Neural cell (in vitro differentiated cells): Measurements from ENCODE around the gene ITPR2. TPM values are rescaled to one million over a fixed set of nuclear protein-coding genes. Genes with fewer than 3 reads are reported as not detected.
"Not testable (repeated sequence)": the region's sequence is repeated elsewhere in the genome, so short reads cannot be mapped to it uniquely, and the experiment has no call there.

Source experiments
- H2AFZ ChIP-seq: fragments of 200-600, 300-800 bp; sonication (generic), shearing (Covaris generic); 2 replicates; pipeline ENCODE4 v1.6.0; 2014; ENCODE audit warnings: low read depth, mild to moderate bottlenecking, antibody characterized with exemption, low read length, moderate library complexity
- H3F3A ChIP-seq: fragments of 200-600 bp; shearing (Covaris generic); 2 replicates; pipeline ENCODE4 v1.6.1; 2016; ENCODE audit warnings: mild to moderate bottlenecking, moderate library complexity, mixed read lengths, antibody characterized with exemption, low read length; ENCODE audit not compliant: insufficient read depth, poor library complexity, severe bottlenecking
- H3K27ac ChIP-seq: fragments of 200-600, 300-800 bp; sonication (generic), shearing (Covaris generic); 2 replicates; pipeline ENCODE4 v1.5.1; 2014; ENCODE audit warnings: mild to moderate bottlenecking, low read length, moderate library complexity
- H3K27me3 ChIP-seq: fragments of 300-800, 200-600 bp; sonication (generic), shearing (Covaris generic); 2 replicates; pipeline ENCODE4 v1.6.0; 2014; ENCODE audit warnings: mild to moderate bottlenecking, low read depth, low read length, moderate library complexity; ENCODE audit not compliant: insufficient read depth
- H3K36me3 ChIP-seq: fragments of 300-800, 200-600 bp; sonication (generic), shearing (Covaris generic); 2 replicates; pipeline ENCODE4 v1.5.1; 2014; ENCODE audit warnings: mild to moderate bottlenecking, antibody characterized with exemption, low read length, moderate library complexity; ENCODE audit not compliant: insufficient read depth
- H3K4me2 ChIP-seq: fragments of 300-800, 200-600 bp; sonication (generic), shearing (Covaris generic); 2 replicates; pipeline ENCODE4 v1.6.0; 2014; ENCODE audit warnings: mild to moderate bottlenecking, low read length
- H3K4me3 ChIP-seq: fragments of 300-800, 200-600 bp; sonication (generic), shearing (Covaris generic); 2 replicates; pipeline ENCODE4 v1.5.1; 2014; ENCODE audit warnings: mild to moderate bottlenecking, low read length, moderate library complexity
- H3K79me2 ChIP-seq: fragments of 200-600 bp; shearing (Covaris generic); replicated peaks from 2 replicates; pipeline ENCODE4 v1.6.0; 2014; ENCODE audit warnings: mild to moderate bottlenecking, low read length, moderate library complexity; ENCODE audit not compliant: insufficient read depth
- H3K9ac ChIP-seq: fragments of 300-800, 200-600 bp; sonication (generic), shearing (Covaris generic); 2 replicates; pipeline ENCODE4 v1.6.1; 2016; ENCODE audit warnings: mild to moderate bottlenecking, low read length, mixed read lengths
- H3K9me2 ChIP-seq: fragments of 200-600 bp; shearing (Covaris generic); 2 replicates; pipeline ENCODE4 v1.6.1; 2016; ENCODE audit warnings: mild to moderate bottlenecking, low read length, mixed read lengths; ENCODE audit not compliant: insufficient read depth
- H3K9me3 ChIP-seq: fragments of 200-600, 300-800 bp; sonication (generic), shearing (Covaris generic); 2 replicates; pipeline ENCODE4 v1.6.1; 2016; ENCODE audit warnings: mild to moderate bottlenecking, mixed run types, low read length, moderate library complexity, mixed read lengths
- H4K20me1 ChIP-seq: fragments of 200-600 bp; shearing (Covaris generic); 2 replicates; pipeline ENCODE4 v1.6.1; 2016; ENCODE audit warnings: mild to moderate bottlenecking, mixed run types; ENCODE audit not compliant: insufficient read depth
- CTCF ChIP-seq: fragments of 450-650 bp; IDR thresholded peaks from 2 replicates; pipeline ENCODE4 v1.5.1; 2014; ENCODE audit warnings: antibody characterized with exemption, mild to moderate bottlenecking, moderate library complexity; ENCODE audit not compliant: poor library complexity, severe bottlenecking
- EP300 ChIP-seq: fragments of 450-650 bp; conservative IDR thresholded peaks from 2 replicates; pipeline ENCODE4 v1.6.1; 2014; ENCODE audit warnings: antibody characterized with exemption, mild to moderate bottlenecking, moderate library complexity; ENCODE audit not compliant: poor library complexity, severe bottlenecking
- EZH2 ChIP-seq: fragments of 200-600, 300-800 bp; shearing (Covaris generic), sonication (generic); IDR thresholded peaks from 2 replicates; pipeline ENCODE4 v1.6.1; 2014; ENCODE audit warnings: antibody characterized with exemption, low read length, borderline replicate concordance, mild to moderate bottlenecking; ENCODE audit not compliant: insufficient read depth, poor library complexity, severe bottlenecking
- MXI1 ChIP-seq: fragments of 450-650 bp; conservative IDR thresholded peaks from 2 replicates; pipeline ENCODE4 v1.6.1; 2014; ENCODE audit warnings: antibody characterized with exemption, mild to moderate bottlenecking; ENCODE audit not compliant: poor library complexity, severe bottlenecking
- POLR2AphosphoS5 ChIP-seq: IDR thresholded peaks from 2 replicates; pipeline ENCODE4 v1.6.1; 2012
- RAD21 ChIP-seq: fragments of 450-650 bp; conservative IDR thresholded peaks from 2 replicates; pipeline ENCODE4 v1.6.1; 2014; ENCODE audit warnings: antibody characterized with exemption, mild to moderate bottlenecking, moderate library complexity
- REST ChIP-seq: IDR thresholded peaks from 2 replicates; pipeline ENCODE4 v1.6.1; 2012; ENCODE audit warnings: borderline replicate concordance
- SMC3 ChIP-seq: fragments of 450-650 bp; conservative IDR thresholded peaks from 2 replicates; pipeline ENCODE4 v1.6.1; 2014; ENCODE audit warnings: antibody characterized with exemption, mild to moderate bottlenecking, moderate library complexity; ENCODE audit not compliant: poor library complexity
- TAF1 ChIP-seq: IDR thresholded peaks from 2 replicates; pipeline ENCODE4 v1.6.1; 2012; ENCODE audit warnings: low read depth
- polyA plus RNA-seq: library from polyadenylated mRNA; depleted of rRNA; stranded (reverse); fragments of >200 nt; gene quantifications from 2 replicates; pipeline ENCODE4 v1.2.3, GENCODE V29; 2014

ITPR2 gene
- polyA plus RNA-seq, 1 donor from 2014 or later, result 2.0 TPM

GRCh38 chr12:26730481-26731350, 102.3 kb downstream of the ITPR2 start:
- Histone ChIP-seq H3K79me2 (no peaks in the 10 kb centered on the region), H3K9ac (no peak overlapping the region)
- no peak for TF ChIP-seq SMC3
- TF ChIP-seq POLR2AphosphoS5, result no peak
- no peak for TF ChIP-seq EP300
- no peak for TF ChIP-seq CTCF
- no peak for TF ChIP-seq REST
- no peak for TF ChIP-seq TAF1
- TF ChIP-seq RAD21, result no peak
- TF ChIP-seq MXI1, result no peak
- TF ChIP-seq EZH2, result no peak

GRCh38 chr12:26729137-26729671, 103.8 kb downstream of the ITPR2 start:
- H3K27me3 ChIP-seq, H3K4me3 ChIP-seq, H3K9me2 ChIP-seq, H4K20me1 ChIP-seq, H3F3A ChIP-seq, H3K27ac ChIP-seq, H2AFZ ChIP-seq, H3K9ac ChIP-seq, H3K36me3 ChIP-seq, H3K4me2 ChIP-seq, H3K9me3 ChIP-seq, H3K79me2 ChIP-seq: not testable (repeated sequence)

More at GRCh38 chr12:26730481-26731350, 102.3 kb downstream of the ITPR2 start:
- Histone ChIP-seq H3K4me3 (no peak overlapping the region), H3F3A (no peaks in the 10 kb centered on the region), H3K36me3 (no peaks in the 10 kb centered on the region), H2AFZ (no peak overlapping the region), H3K27me3 (no peaks in the 10 kb centered on the region), H4K20me1 (no peaks in the 10 kb centered on the region), H3K9me3 (no peaks in the 10 kb centered on the region), H3K9me2 (no peaks in the 10 kb centered on the region), H3K27ac (no peak overlapping the region), H3K4me2 (no peak overlapping the region)
